DND-41 (cell line): ENCODE data around the gene CA11.

Source experiments
- CTCF ChIP-seq: IDR thresholded peaks from 2 replicates; pipeline ENCODE4 v1.5.1; 2012; ENCODE audit warnings: borderline replicate concordance, low read length, moderate library complexity, mild to moderate bottlenecking; ENCODE audit not compliant: poor library complexity, severe bottlenecking; ENCODE audit errors: extremely low read depth
- EZH2 ChIP-seq: IDR thresholded peaks from 3 replicates; pipeline ENCODE4 v1.6.1; 2012; ENCODE audit warnings: borderline replicate concordance, low read depth, mild to moderate bottlenecking, moderate library complexity, low read length, inconsistent platforms; ENCODE audit not compliant: severe bottlenecking

- no peak for TF ChIP-seq CTCF
- no peak for TF ChIP-seq EZH2
Observed at GRCh38 chr19:48624067-48624594, 21.9 kb downstream of the CA11 start.
